Body of pancreas (tissue), 4 donors: ENCODE measurements around the gene INCENP. TPM values are rescaled to one million over a fixed set of nuclear protein-coding genes. Genes with fewer than 3 reads are reported as not detected.
A peak's percentile ranks its signal among the peaks of the same experiment; 100 is the strongest.

Source experiments
- ATAC-seq: fragments of 150-250 bp; one replicate; pipeline ENCODE4 v1.9.1; 2016
- DNase-seq, 4 donors: peaks; one replicate each; pipeline ENCODE4 v3.0.0-alpha.2; 2019
- H3K27ac ChIP-seq, 4 donors: fragments of 200-600 bp; sonication (generic); 1 replicate in 3 of 4; 2 replicates in 1 of 4; pipeline versions ENCODE4 v1.5.1 to v1.6.1; 2016 to 2019; ENCODE audit warnings: mild to moderate bottlenecking in 1 of 4, mixed read lengths in 1 of 4, moderate library complexity in 1 of 4
- H3K27me3 ChIP-seq, 2 donors: fragments of 200-600 bp; sonication (generic); one replicate each; pipeline ENCODE4 v1.6.0; 2016; ENCODE audit warnings: mild to moderate bottlenecking in 1 of 2
- H3K36me3 ChIP-seq, 2 donors: fragments of 200-600 bp; sonication (generic); replicated peaks in 1 of 2; 2 replicates each; pipeline ENCODE4 v1.5.1; 2016; ENCODE audit warnings: low read depth in 2 of 2; ENCODE audit not compliant: insufficient read depth in 1 of 2
- H3K4me1 ChIP-seq: fragments of 200-600 bp; sonication (generic); one replicate; pipeline ENCODE4 v1.6.0; 2016
- H3K4me3 ChIP-seq, 2 donors: fragments of 200-600 bp; sonication (generic); 1 replicate in 1 of 2; 2 replicates in 1 of 2; pipeline ENCODE4 v1.5.1; 2016 to 2019
- H3K9me3 ChIP-seq, 3 donors: fragments of 200-600 bp; sonication (generic); 1 replicate in 2 of 3; 2 replicates in 1 of 3; pipeline ENCODE4 v1.5.1; 2016
- POLR2A ChIP-seq, 3 donors: fragments of 450-650 bp; IDR thresholded peaks; one replicate each; pipeline ENCODE4 v1.6.1; 2016; ENCODE audit warnings: antibody characterized with exemption in 3 of 3, mild to moderate bottlenecking in 2 of 3
- WGBS, 2 donors: methylation state at CpG; one replicate each; pipeline ENCODE4 v1.1.5; 2017; 5-methylcytosine and 5-hydroxymethylcytosine counted together
- intact Hi-C: fragments of 100-400 bp; cut with DNase I; formaldehyde crosslinking; loops from one replicate; pipeline ENCODE4 v1.15.1; 2023
- total RNA-seq, 2 donors: library from RNA; depleted of rRNA; stranded (reverse); fragments of >200 nt; gene quantifications; one replicate each; pipeline ENCODE4 v1.1.0, GENCODE V29; 2016
- TF ChIP-seq, protein P1 (sequence below), 7 experiments: fragments of 450-650 bp in 4 of 7; fragments of 200-600 bp in 3 of 7; sonication (generic) in 3 of 7; IDR thresholded peaks; one replicate each; pipeline ENCODE4 v1.5.1; 2016 to 2019; ENCODE audit warnings: antibody characterized with exemption in 7 of 7

The INCENP gene
- total RNA-seq, 2 donors from 2014 or later = 5.4 to 7.9 TPM

GRCh38 chr11:62171261-62171723 lies 47.5 kb downstream of the INCENP start:
- no peaks in the 10 kb centered on the region for H3K9me3 ChIP-seq
- intact Hi-C loops = no loop called here
- 1% methylated on average over 10 to 14 of the region's 14 CpGs for WGBS, 2 donors
- peaks cover 0 to 3% of the 10 kb centered on the region in 2 donors for H3K27me3 ChIP-seq
- H3K4me1 ChIP-seq = no peaks in the 10 kb centered on the region
- TF ChIP-seq, protein P1, sequence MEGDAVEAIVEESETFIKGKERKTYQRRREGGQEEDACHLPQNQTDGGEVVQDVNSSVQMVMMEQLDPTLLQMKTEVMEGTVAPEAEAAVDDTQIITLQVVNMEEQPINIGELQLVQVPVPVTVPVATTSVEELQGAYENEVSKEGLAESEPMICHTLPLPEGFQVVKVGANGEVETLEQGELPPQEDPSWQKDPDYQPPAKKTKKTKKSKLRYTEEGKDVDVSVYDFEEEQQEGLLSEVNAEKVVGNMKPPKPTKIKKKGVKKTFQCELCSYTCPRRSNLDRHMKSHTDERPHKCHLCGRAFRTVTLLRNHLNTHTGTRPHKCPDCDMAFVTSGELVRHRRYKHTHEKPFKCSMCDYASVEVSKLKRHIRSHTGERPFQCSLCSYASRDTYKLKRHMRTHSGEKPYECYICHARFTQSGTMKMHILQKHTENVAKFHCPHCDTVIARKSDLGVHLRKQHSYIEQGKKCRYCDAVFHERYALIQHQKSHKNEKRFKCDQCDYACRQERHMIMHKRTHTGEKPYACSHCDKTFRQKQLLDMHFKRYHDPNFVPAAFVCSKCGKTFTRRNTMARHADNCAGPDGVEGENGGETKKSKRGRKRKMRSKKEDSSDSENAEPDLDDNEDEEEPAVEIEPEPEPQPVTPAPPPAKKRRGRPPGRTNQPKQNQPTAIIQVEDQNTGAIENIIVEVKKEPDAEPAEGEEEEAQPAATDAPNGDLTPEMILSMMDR (IDR thresholded peaks at IDR 0.05) = peak; percentile 36 to 82 (median 75)
- TF ChIP-seq POLR2A (IDR thresholded peaks at IDR 0.05) = no peak
- no peak overlapping the region for H3K4me3 ChIP-seq
- H3K36me3 ChIP-seq = no peaks in the 10 kb centered on the region
- ATAC-seq = peak; percentile 79
- H3K27ac ChIP-seq = no peak overlapping the region
- DNase-seq = peak; percentile 79 to 90 (median 86)

DNA sequence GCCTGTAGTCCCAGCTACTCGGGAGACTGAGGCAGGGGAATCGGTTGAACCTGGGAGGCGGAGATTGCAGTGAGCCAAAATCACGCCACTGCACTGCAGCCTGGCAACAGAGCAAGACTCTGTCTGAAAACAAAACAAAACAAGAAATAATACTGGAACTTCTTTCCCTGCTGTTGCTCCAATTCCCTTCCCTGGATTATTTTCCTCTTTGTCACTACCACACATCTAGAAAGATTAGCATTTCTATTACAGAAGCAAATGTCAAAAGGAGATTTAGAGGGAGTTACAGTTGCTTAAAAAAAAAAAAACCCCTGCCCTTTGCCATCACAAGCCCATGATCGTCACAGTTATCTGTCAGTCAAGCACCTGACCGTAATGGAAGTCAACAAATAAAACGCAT lies 48.5 kb downstream of the INCENP start:
- intact Hi-C loops = no loop called here
- H3K27me3 ChIP-seq = peaks cover 0 to 3% of the 10 kb centered on the region in 2 donors

GRCh38 chr11:62176766-62177165 lies 53.0 kb downstream of the INCENP start:
- WGBS, 2 donors = 67 to 80% methylated on average over 3 of the region's 3 CpGs
- intact Hi-C loops = no loop called here
- Histone ChIP-seq H3K4me3 (no peak overlapping the region), H3K27ac (no peak overlapping the region), H3K9me3 (no peaks in the 10 kb centered on the region), H3K4me1 (no peaks in the 10 kb centered on the region), H3K36me3 (no peaks in the 10 kb centered on the region), H3K27me3 (no peaks in the 10 kb centered on the region)
- no peak for TF ChIP-seq POLR2A (IDR thresholded peaks at IDR 0.05)
- TF ChIP-seq, protein P1 (IDR thresholded peaks at IDR 0.05) = no peak
- DNase-seq = no peak
- ATAC-seq = no peak

More for the DNA sequence above, 48.5 kb downstream of the INCENP start:
- no peak overlapping the region for H3K27ac ChIP-seq
- ATAC-seq = no peak
- WGBS, 2 donors = 44 to 49% methylated on average over 7 of the region's 7 CpGs
- H3K4me1 ChIP-seq = no peaks in the 10 kb centered on the region
- H3K4me3 ChIP-seq = no peak overlapping the region
- no peaks in the 10 kb centered on the region for H3K36me3 ChIP-seq
- no peak for DNase-seq
- H3K9me3 ChIP-seq = no peaks in the 10 kb centered on the region
- TF ChIP-seq, protein P1 (IDR thresholded peaks at IDR 0.05) = no peak

DNA sequence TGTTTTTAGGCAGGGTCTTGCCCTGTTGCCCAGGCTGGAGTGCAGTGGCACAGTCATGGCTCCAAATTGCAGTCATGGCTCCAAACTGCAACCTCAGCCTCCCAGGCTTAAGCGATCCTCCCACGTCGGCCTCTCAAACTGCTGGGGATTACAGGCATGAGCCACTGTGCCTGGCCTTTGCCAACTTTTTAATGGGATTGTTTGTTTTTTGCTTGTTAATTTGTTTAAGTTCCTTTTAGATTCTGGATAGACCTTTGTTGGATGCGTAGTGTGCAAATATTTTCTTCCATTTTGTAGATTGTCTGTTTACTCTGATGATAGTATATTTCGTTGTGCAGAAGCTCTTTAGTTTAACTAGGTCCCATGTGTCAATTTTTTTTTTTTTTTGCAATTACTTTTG lies 56.2 kb downstream of the INCENP start:
- Histone ChIP-seq H3K4me3 (no peak overlapping the region), H3K27me3 (no peaks in the 10 kb centered on the region), H3K36me3 (no peaks in the 10 kb centered on the region), H3K9me3 (no peaks in the 10 kb centered on the region), H3K4me1 (no peaks in the 10 kb centered on the region), H3K27ac (no peak overlapping the region)
- DNase-seq (no peak), ATAC-seq (no peak)
- WGBS, 2 donors = 81 to 82% methylated on average over 5 of the region's 5 CpGs
- intact Hi-C loops = no loop called here
- TF ChIP-seq POLR2A (IDR thresholded peaks at IDR 0.05) = no peak
- TF ChIP-seq, protein P1 (IDR thresholded peaks at IDR 0.05) = no peak

DNA sequence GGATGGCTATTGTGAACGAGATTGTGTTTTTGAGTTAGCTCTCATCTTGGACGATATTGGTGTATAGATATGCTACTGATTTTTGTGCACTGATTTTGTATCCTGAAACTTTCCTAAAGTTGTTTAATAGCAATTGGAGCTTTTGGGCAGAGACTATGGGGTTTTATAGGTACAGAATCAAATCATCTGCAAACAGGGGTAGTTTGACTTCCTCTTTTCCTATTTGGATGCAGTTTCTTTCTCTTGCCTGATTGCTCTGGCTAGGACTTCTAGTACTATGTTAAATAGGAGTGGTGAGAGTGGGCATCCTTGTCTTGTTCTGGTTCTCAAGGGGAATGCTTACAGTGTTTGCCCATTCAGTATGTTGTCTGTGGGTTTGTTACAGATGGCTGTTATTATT lies 57.3 kb downstream of the INCENP start:
- whole genome bisulfite sequencing, 2 donors = 78 to 81% methylated on average over 2 of the region's 2 CpGs
- Histone ChIP-seq H3K4me1 (no peaks in the 10 kb centered on the region), H3K9me3 (no peaks in the 10 kb centered on the region), H3K27ac (no peak overlapping the region), H3K36me3 (no peaks in the 10 kb centered on the region), H3K4me3 (no peak overlapping the region), H3K27me3 (no peaks in the 10 kb centered on the region)
- intact Hi-C loops = no loop called here
- ATAC-seq (no peak), DNase-seq (no peak)
- TF ChIP-seq POLR2A (IDR thresholded peaks at IDR 0.05) = no peak
- TF ChIP-seq, protein P1 (IDR thresholded peaks at IDR 0.05) = no peak
